ENCODE data around the gene ZNF324. TPM values are rescaled to one million over a fixed set of nuclear protein-coding genes. Genes with fewer than 3 reads are reported as not detected.

Gene ZNF324
- total and polyA plus RNA-seq, 2 of the 13 experiments (the other 11 are each of a cell fraction or from before 2014, with no cell fraction given), result 1.1 to 4.7 TPM

- no peak for TF ChIP-seq ZFP82 (CRISPR knock-in tag; IDR thresholded peaks at IDR 0.05; ENCODE audit: borderline replicate concordance)
- no peak for TF ChIP-seq ZNF382 (CRISPR knock-in tag; IDR thresholded peaks at IDR 0.05; ENCODE audit: borderline replicate concordance)
- no peak for TF ChIP-seq SSRP1 (CRISPR knock-in tag; IDR thresholded peaks at IDR 0.05)
- peak; percentile 89; the same call in 1 of the 2 replicates for TF ChIP-seq MXD4 (CRISPR knock-in tag; IDR thresholded peaks at IDR 0.05)
- no peak for TF ChIP-seq ATF3 (CRISPR knock-in tag; IDR thresholded peaks at IDR 0.05)
- no peak for TF ChIP-seq ZMAT5 (CRISPR knock-in tag; IDR thresholded peaks at IDR 0.05; ENCODE audit: borderline replicate concordance, low read depth)
- TF ChIP-seq ZBTB42 (CRISPR knock-in tag; IDR thresholded peaks at IDR 0.05), result no peak
- no peak for TF ChIP-seq STAT6 (CRISPR knock-in tag; IDR thresholded peaks at IDR 0.05; ENCODE audit: borderline replicate concordance)
- no peak for TF ChIP-seq AKNA (CRISPR knock-in tag; IDR thresholded peaks at IDR 0.05; ENCODE audit: borderline replicate concordance)
- TF ChIP-seq KAT8 (CRISPR knock-in tag; IDR thresholded peaks at IDR 0.05), result peak; percentile 58
- TF ChIP-seq ZC3H4 (CRISPR knock-in tag; IDR thresholded peaks at IDR 0.05; ENCODE audit: borderline replicate concordance), result no peak
- 0 out of 2 replicates have a peak, but pooled peaks have one; percentile 20 for TF ChIP-seq ZNF224 (CRISPR knock-in tag; IDR thresholded peaks at IDR 0.05)
- TF ChIP-seq ATF7 (IDR thresholded peaks at IDR 0.05), result no peak
- 0 out of 2 replicates have a peak, but pooled peaks have one; percentile 42 for TF ChIP-seq ATF7 (CRISPR knock-in tag; IDR thresholded peaks at IDR 0.05)
- TF ChIP-seq ESRRA (CRISPR knock-in tag; IDR thresholded peaks at IDR 0.05; ENCODE audit: low read depth), result no peak
- no peak for TF ChIP-seq ZNF263 (CRISPR knock-in tag; IDR thresholded peaks at IDR 0.05)
- TF ChIP-seq PBX2 (CRISPR knock-in tag; IDR thresholded peaks at IDR 0.05), result no peak
- TF ChIP-seq ZNF891 (CRISPR knock-in tag; IDR thresholded peaks at IDR 0.05), result no peak; the same call in 1 of the 2 replicates
- no peak for TF ChIP-seq FOXP1 (IDR thresholded peaks at IDR 0.05)
- TF ChIP-seq FOXP1 (CRISPR knock-in tag; IDR thresholded peaks at IDR 0.05), result no peak
- no peak for TF ChIP-seq MAZ (IDR thresholded peaks at IDR 0.05; ENCODE audit: borderline replicate concordance, low read depth, low read length)
- TF ChIP-seq MAZ (CRISPR knock-in tag; IDR thresholded peaks at IDR 0.05; ENCODE audit: low read depth), result peak; percentile 71; the same call in 1 of the 2 replicates
These were observed 15.3 kb upstream of the ZNF324 start, which contains the start of gene ZNF324B (continued) for GRCh38 chr19:58451358-58452101.
